ENCODE measurements around the gene AMIGO1.

DNA sequence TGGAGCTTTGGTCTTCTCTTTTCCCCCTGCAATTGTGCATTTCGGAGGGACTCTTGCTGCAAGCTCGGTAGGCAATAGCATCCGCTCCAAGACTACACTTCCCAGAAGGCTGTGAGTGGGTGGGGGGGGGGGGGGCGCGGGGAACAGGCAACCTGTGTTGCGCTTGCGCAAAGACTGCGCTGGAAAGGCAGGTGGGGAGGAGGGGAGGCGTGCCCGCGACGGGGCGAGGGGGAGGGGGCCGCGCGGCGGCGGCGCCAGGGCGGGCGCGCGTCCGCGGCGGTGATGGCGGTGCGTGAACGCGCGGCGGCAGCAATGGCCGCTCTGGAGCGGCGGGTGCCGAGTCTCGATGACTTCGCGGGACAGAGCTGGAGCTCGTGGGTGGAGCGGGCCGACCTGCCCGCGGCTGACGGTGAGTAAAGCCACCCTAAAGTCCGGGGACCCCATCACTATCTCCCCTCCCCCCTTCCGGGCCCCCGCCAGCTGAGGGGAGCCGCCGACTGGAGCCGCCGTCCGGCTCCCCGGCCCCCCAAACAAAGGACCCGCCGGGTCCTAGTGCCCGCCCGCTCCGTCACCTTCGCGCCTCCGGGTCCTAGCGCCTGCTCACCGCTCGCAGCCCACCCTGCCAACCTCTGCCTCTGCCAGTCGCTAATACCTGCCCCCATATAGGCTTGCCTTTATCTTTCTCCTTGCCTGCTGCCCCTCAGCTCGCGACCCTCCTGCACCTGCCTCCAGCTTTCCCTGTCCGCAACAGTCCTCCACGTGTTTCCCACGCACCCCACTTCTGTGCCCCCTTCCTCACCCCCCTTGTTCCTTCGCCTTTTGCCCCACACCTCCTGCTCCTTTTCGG is 25.6 kb downstream of the AMIGO1 start, which contains the start of gene ATXN7L2:
- TF ChIP-seq, protein P1, sequence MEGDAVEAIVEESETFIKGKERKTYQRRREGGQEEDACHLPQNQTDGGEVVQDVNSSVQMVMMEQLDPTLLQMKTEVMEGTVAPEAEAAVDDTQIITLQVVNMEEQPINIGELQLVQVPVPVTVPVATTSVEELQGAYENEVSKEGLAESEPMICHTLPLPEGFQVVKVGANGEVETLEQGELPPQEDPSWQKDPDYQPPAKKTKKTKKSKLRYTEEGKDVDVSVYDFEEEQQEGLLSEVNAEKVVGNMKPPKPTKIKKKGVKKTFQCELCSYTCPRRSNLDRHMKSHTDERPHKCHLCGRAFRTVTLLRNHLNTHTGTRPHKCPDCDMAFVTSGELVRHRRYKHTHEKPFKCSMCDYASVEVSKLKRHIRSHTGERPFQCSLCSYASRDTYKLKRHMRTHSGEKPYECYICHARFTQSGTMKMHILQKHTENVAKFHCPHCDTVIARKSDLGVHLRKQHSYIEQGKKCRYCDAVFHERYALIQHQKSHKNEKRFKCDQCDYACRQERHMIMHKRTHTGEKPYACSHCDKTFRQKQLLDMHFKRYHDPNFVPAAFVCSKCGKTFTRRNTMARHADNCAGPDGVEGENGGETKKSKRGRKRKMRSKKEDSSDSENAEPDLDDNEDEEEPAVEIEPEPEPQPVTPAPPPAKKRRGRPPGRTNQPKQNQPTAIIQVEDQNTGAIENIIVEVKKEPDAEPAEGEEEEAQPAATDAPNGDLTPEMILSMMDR (conservative IDR thresholded peaks at IDR 0.05; ENCODE audit: low read depth, low read length), result no peak
- TF ChIP-seq EZH2phosphoT487 (IDR thresholded peaks at IDR 0.05; ENCODE audit: borderline replicate concordance, low read length), result no peak
